Right lobe of liver (tissue), 6 donors: ENCODE results near the gene SHMT1. TPM values are rescaled to one million over a fixed set of nuclear protein-coding genes. Genes with fewer than 3 reads are reported as not detected.

ENCODE experiments used
- ATAC-seq, 4 donors: fragments of 200-7000 bp; cut with Tn5 transposase; one replicate each; pipeline ENCODE4 v1.9.1; 2020; ENCODE audit warnings: mild to moderate bottlenecking in 4 of 4, moderate library complexity in 4 of 4
- DNase-seq, 3 donors: peaks; one replicate each; pipeline ENCODE4 v3.0.0-alpha.2; 2020
- H3K27ac ChIP-seq, 3 donors: fragments of 200-600 bp; one replicate each; pipeline ENCODE4 v1.8.0; 2022
- H3K27me3 ChIP-seq, 2 donors: fragments of 200-600 bp; one replicate each; pipeline ENCODE4 v1.8.0; 2022
- H3K36me3 ChIP-seq, 4 donors: fragments of 200-600 bp; sonication (generic) in 1 of 4; one replicate each; pipeline versions ENCODE4 v1.5.1 to v1.8.0; 2017 to 2022; ENCODE audit warnings: control low read depth in 1 of 4
- H3K4me1 ChIP-seq, 4 donors: fragments of 200-600 bp; sonication (generic) in 1 of 4; one replicate each; pipeline versions ENCODE4 v1.5.1 to v1.8.0; 2017 to 2022; ENCODE audit warnings: control low read depth in 1 of 4
- H3K4me3 ChIP-seq, 3 donors: fragments of 200-600 bp; one replicate each; pipeline ENCODE4 v1.8.0; 2022
- H3K9me3 ChIP-seq, 4 donors: fragments of 200-600 bp; sonication (generic) in 1 of 4; one replicate each; pipeline versions ENCODE4 v1.5.1 to v1.8.0; 2017 to 2022; ENCODE audit warnings: control low read depth in 1 of 4
- CTCF ChIP-seq, 4 donors: fragments of 200-600 bp in 3 of 4; fragments of 450-650 bp in 1 of 4; IDR thresholded peaks; one replicate each; pipeline versions ENCODE4 v1.5.1 to v1.8.0; 2016 to 2022; ENCODE audit warnings: antibody characterized with exemption in 4 of 4, mild to moderate bottlenecking in 2 of 4
- POLR2A ChIP-seq: fragments of 450-650 bp; IDR thresholded peaks from one replicate; pipeline ENCODE4 v1.6.1; 2017; ENCODE audit warnings: antibody characterized with exemption, mild to moderate bottlenecking
- whole genome bisulfite sequencing: methylation state at CpG from one replicate; pipeline ENCODE4 v1.1.6; 2018; ENCODE audit warnings: low coverage, low lambda C conversion rate; ENCODE audit not compliant: insufficient coverage; ENCODE audit errors: missing lambda C conversion rate; 5-methylcytosine and 5-hydroxymethylcytosine counted together
- intact Hi-C, 2 donors: fragments of 100-400 bp; cut with DNase I; formaldehyde crosslinking; loops; one replicate each; pipeline versions ENCODE4 v1.11.2 to v1.14.1; 2022
- total RNA-seq, 6 experiments: library from RNA; depleted of rRNA in 2 of 6; stranded (reverse); fragments of >200 nt in 2 of 6; fragmentation: NEBNext Ultra II Directional in 3 of 6; extraction: Animal tissue kit (Norgen Biotek cat#: 25700) in 3 of 6; gene quantifications; one replicate each; pipeline versions ENCODE4 v1.1.0 to v1.2.4, GENCODE V29; 2016 to 2023
- donor health status: DM: no; HTN: yes; CAD: no.
- donor health status: DM: no; HTN: no; CAD: no.
- donor health status: DM: no; HTN: no; CAD: no.
- donor health status: DM: no; HTN: yes; CAD: no.
- donor health status: DM: no; HTN: yes; CAD: no.

The SHMT1 gene
- total RNA-seq, 6 experiments from 2014 or later: 208 to 457 (median 284) TPM

GRCh38 chr17:18361837-18362697 lies 1.3 kb downstream of the SHMT1 start:
- no peak for DNase-seq
- Histone ChIP-seq H3K4me1 (peaks cover 0 to 37% (median 15%) of the 10 kb centered on the region in 4 donors), H3K27me3 (no peaks in the 10 kb centered on the region), H3K9me3 (no peaks in the 10 kb centered on the region), H3K4me3 (peak overlapping the region; percentile 19 to 98 (median 90)), H3K36me3 (peaks cover 0 to 19% (median 5%) of the 10 kb centered on the region in 4 donors), H3K27ac (peak overlapping the region; percentile 89 to 100 (median 100))
- peak in 2 of 4 donors; percentile 7 to 12 for ATAC-seq
- intact Hi-C loops: no loop called here
- TF ChIP-seq CTCF (IDR thresholded peaks at IDR 0.05) (no peak), POLR2A (peak; percentile 49)
- 15% methylated on average over 9 of the region's 15 CpGs for WGBS

GRCh38 chr17:18360518-18360917 lies 2.8 kb downstream of the SHMT1 start:
- peaks cover 0 to 26% (median 7%) of the 10 kb centered on the region in 4 donors for H3K36me3 ChIP-seq
- ATAC-seq (peak; percentile 1 to 12 (median 4)), DNase-seq (peak in 1 of 3 donors; percentile 85)
- no peaks in the 10 kb centered on the region for H3K9me3 ChIP-seq
- TF ChIP-seq POLR2A (no peak), CTCF (IDR thresholded peaks at IDR 0.05) (no peak)
- peak overlapping the region; percentile 89 to 100 (median 100) for H3K27ac ChIP-seq
- no peaks in the 10 kb centered on the region for H3K27me3 ChIP-seq
- intact Hi-C loops: no loop called here
- WGBS: 27% methylated on average over 5 of the region's 8 CpGs
- peak overlapping the region in 2 of 3 donors; percentile 90 to 98 for H3K4me3 ChIP-seq
- peaks cover 0 to 41% (median 15%) of the 10 kb centered on the region in 4 donors for H3K4me1 ChIP-seq

GRCh38 chr17:18356624-18357023 lies 6.7 kb downstream of the SHMT1 start:
- peak; percentile 69 to 91 (median 79) for DNase-seq
- intact Hi-C loops: no loop called here

GRCh38 chr17:18353541-18353940 lies 9.8 kb downstream of the SHMT1 start:
- H3K27ac ChIP-seq: peak overlapping the region in 1 of 3 donors; percentile 14
- H3K4me1 ChIP-seq: peaks cover 0 to 25% (median 5%) of the 10 kb centered on the region in 4 donors
- DNase-seq (no peak), ATAC-seq (no peak)
- intact Hi-C loops: no loop called here
- TF ChIP-seq CTCF (IDR thresholded peaks at IDR 0.05) (no peak), POLR2A (no peak)
- WGBS: 76% methylated on average over 6 of the region's 6 CpGs
- H3K4me3 ChIP-seq: no peak overlapping the region
- no peaks in the 10 kb centered on the region for H3K9me3 ChIP-seq
- H3K36me3 ChIP-seq: peaks cover 0 to 68% (median 33%) of the 10 kb centered on the region in 4 donors
- H3K27me3 ChIP-seq: no peaks in the 10 kb centered on the region

More at GRCh38 chr17:18356624-18357023, 6.7 kb downstream of the SHMT1 start:
- peak; percentile 15 for TF ChIP-seq POLR2A
- no peak for TF ChIP-seq CTCF (IDR thresholded peaks at IDR 0.05)
- ATAC-seq: peak; percentile 74 to 86 (median 80)
- Histone ChIP-seq H3K36me3 (peaks cover 0 to 57% (median 24%) of the 10 kb centered on the region in 4 donors), H3K9me3 (no peaks in the 10 kb centered on the region), H3K4me3 (peak overlapping the region; percentile 3 to 38 (median 23)), H3K27ac (peak overlapping the region; percentile 75 to 100 (median 100)), H3K4me1 (peaks cover 0 to 41% (median 11%) of the 10 kb centered on the region in 4 donors), H3K27me3 (no peaks in the 10 kb centered on the region)
- WGBS: 30% methylated on average over 10 of the region's 10 CpGs
